ENCODE results near the gene IKZF3. TPM values are rescaled to one million over a fixed set of nuclear protein-coding genes. Genes with fewer than 3 reads are reported as not detected.

The IKZF3 gene
- total and polyA plus RNA-seq, 3 experiments from 2014 or later: 119 to 138 (median 126) TPM

DNA sequence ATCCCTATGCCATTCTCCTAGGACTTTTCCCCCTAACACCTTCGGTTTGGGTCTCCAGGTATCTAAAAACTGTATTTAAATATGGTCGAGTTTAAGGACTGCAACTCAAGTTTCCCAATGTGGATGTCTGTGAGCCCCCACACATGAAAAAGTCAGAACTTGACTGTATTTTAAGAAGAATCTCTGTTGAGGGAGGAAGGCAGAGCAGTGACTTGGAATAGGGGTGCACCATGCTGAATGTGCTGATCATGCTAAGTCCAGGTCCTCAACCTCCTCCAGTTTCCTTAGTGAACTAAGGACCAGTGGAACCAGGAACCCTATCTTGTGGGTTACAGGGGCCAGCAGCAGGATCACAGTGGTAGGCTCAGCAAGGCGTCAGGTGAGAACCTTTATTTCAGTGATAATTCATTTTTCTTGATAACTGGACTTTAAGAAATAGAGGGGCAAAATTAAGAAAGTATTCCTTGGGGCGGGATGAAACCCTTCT, 106.9 kb downstream of the IKZF3 start:
- peaks cover 67 to 79% (median 70%) of the 10 kb centered on the region in 3 donors for H3K4me1 Mint-ChIP-seq
- no peak for DNase-seq
- H3K4me3 Mint-ChIP-seq: peak overlapping the region; percentile 65 to 88 (median 75)
- Histone ChIP-seq H3K27me3 (ENCODE audit: insufficient read depth, low read length, poor library complexity, severe bottlenecking) (no peaks in the 10 kb centered on the region), H3K9me3 (ENCODE audit: low read length) (no peaks in the 10 kb centered on the region), H3K36me3 (ENCODE audit: insufficient read depth, low read length) (peaks cover 4% of the 10 kb centered on the region), H3K4me3 (ENCODE audit: low read length) (no peak overlapping the region), H3K27ac (ENCODE audit: low read depth, low read length) (no peak overlapping the region), H3K4me1 (ENCODE audit: insufficient read depth, low read length) (peaks cover 69% of the 10 kb centered on the region)
- H3K9me3 Mint-ChIP-seq: no peaks in the 10 kb centered on the region
- H3K27ac Mint-ChIP-seq: peak overlapping the region; percentile 95 to 99 (median 97)
- H3K36me3 Mint-ChIP-seq: peaks cover 0 to 28% (median 5%) of the 10 kb centered on the region in 3 donors
- ChIA-PET CTCF (interaction anchor here (0.9 to 5.4 kb wide), 4 partner anchors 20 to 62 kb away, joined by 3 to 29 read pairs (median 16); partner anchors contain the start of gene MIEN1), POLR2A (interaction anchor here (1.3 kb wide), 1 partner anchor 45 kb away, joined by 9 read pairs; no protein-coding TSS in a partner anchor)
- peaks cover 0 to 3% of the 10 kb centered on the region in 2 donors for H3K27me3 Mint-ChIP-seq

DNA sequence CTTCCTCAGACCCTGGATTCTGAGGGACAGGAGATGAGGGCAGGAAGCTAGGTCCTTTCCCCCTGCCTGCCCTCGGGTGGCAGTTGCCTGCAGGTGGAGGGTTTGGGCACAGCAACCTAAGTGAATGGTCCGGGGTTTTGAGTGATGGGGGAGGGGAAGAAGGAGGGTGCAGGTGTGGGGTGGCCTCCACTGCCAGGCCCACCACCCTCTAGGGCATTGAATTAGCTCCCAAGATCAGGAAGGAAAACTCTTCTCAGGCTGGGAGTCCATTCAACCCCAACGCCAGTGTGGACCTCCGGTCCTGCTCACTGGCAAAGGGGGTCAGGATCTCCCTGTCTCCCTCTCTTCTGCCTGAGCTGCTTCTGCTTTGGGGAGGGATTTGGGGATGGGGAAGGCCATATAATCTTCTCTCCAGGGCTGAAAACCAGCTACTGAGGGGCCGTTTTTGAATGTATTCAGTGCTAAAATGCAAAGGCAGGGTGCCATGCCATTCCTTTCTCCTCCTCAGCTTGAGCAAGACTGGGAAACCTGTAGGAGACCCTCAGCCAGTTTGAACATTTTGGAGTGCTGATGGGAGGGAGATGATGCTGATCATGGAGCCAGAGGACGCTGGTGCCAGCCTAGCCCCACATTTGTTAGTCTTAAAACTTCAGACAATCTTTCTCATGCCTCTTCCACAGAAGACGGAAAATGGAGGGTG, 107.6 kb downstream of the IKZF3 start:
- DNase-seq: no peak
- POLR2A ChIA-PET: interaction anchor here (0.9 to 2.9 kb wide), 9 partner anchors 10 to 151 kb away, joined by 3 to 21 read pairs (median 9); partner anchors contain the start of gene IKZF3
- Mint-ChIP-seq H3K27me3 (peaks cover 0 to 3% of the 10 kb centered on the region in 2 donors), H3K4me3 (peak overlapping the region; percentile 73 to 86 (median 82)), H3K9me3 (no peaks in the 10 kb centered on the region), H3K27ac (peak overlapping the region; percentile 95 to 99 (median 97)), H3K4me1 (peaks cover 67 to 77% (median 74%) of the 10 kb centered on the region in 3 donors), H3K36me3 (peaks cover 0 to 22% (median 5%) of the 10 kb centered on the region in 3 donors)
- Histone ChIP-seq H3K4me3 (ENCODE audit: low read length) (peak overlapping the region; percentile 81), H3K27me3 (ENCODE audit: insufficient read depth, low read length, poor library complexity, severe bottlenecking) (no peaks in the 10 kb centered on the region), H3K4me1 (ENCODE audit: insufficient read depth, low read length) (peaks cover 69% of the 10 kb centered on the region), H3K27ac (ENCODE audit: low read depth, low read length) (peak overlapping the region; percentile 90), H3K9me3 (ENCODE audit: low read length) (no peaks in the 10 kb centered on the region), H3K36me3 (ENCODE audit: insufficient read depth, low read length) (peaks cover 4% of the 10 kb centered on the region)
- CTCF ChIA-PET: interaction anchor here (0.9 to 5.4 kb wide), 7 partner anchors 13 to 134 kb away, joined by 3 to 53 read pairs (median 12); partner anchors contain the start of gene MIEN1

DNA sequence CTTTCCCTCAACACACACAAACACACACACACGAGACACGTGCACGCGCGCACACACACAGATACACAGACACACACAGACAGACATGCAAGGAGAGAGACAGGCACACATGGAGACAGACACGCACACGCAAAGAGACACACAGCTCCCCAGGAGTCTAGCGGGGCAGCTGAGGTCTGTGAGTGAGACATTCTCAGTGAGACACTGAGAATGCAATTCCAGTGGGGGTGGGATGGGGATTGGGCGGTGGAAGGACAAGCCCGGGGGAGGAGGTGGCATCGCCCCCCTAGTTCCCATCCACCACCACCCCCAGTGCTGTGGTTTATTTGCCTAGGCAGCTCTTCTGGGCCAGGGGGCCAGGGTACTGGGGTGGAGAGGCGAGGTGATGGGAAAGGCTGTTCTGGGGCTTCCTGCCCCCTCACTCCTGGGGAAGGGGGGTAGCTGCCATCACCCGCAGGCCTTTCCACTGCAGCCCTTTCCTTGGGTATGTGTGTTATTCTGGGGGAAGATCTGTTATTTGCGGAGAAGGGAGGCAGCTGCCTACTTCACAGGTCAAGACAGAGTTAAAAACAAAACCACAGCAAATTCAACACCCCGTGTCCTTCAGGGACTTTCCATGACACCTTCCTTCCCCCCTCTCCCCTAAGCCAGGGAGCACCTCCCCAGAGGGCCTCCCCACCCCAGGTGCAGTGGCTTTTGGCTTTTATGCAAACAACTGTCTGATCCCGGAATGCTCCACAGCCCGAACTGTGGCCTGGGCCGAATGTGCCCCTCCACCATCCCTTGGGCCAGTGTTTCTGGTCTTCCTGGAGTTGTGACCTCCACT, 108.3 kb downstream of the IKZF3 start:
- H3K27ac Mint-ChIP-seq: peak overlapping the region; percentile 95 to 99 (median 97)
- peak; percentile 54 to 84 (median 67) for DNase-seq
- peaks cover 62 to 72% (median 68%) of the 10 kb centered on the region in 3 donors for H3K4me1 Mint-ChIP-seq
- Histone ChIP-seq H3K4me3 (ENCODE audit: low read length) (peak overlapping the region; percentile 81), H3K27ac (ENCODE audit: low read depth, low read length) (peak overlapping the region; percentile 90), H3K36me3 (ENCODE audit: insufficient read depth, low read length) (peaks cover 1% of the 10 kb centered on the region), H3K27me3 (ENCODE audit: insufficient read depth, low read length, poor library complexity, severe bottlenecking) (no peaks in the 10 kb centered on the region), H3K4me1 (ENCODE audit: insufficient read depth, low read length) (peaks cover 67% of the 10 kb centered on the region), H3K9me3 (ENCODE audit: low read length) (no peaks in the 10 kb centered on the region)
- ChIA-PET POLR2A (interaction anchor here (0.6 to 2.9 kb wide), 18 partner anchors 9 to 171 kb away, joined by 3 to 21 read pairs (median 3); partner anchors contain the start of gene IKZF3), CTCF (interaction anchor here (0.9 to 5.4 kb wide), 15 partner anchors 14 to 171 kb away, joined by 3 to 53 read pairs (median 7); partner anchors contain the start of genes IKZF3, MIEN1 and ORMDL3)
- peaks cover 0 to 16% (median 2%) of the 10 kb centered on the region in 3 donors for H3K36me3 Mint-ChIP-seq
- H3K9me3 Mint-ChIP-seq: no peaks in the 10 kb centered on the region
- H3K27me3 Mint-ChIP-seq: peaks cover 0 to 4% of the 10 kb centered on the region in 2 donors
- H3K4me3 Mint-ChIP-seq: peak overlapping the region; percentile 73 to 86 (median 82)

DNA sequence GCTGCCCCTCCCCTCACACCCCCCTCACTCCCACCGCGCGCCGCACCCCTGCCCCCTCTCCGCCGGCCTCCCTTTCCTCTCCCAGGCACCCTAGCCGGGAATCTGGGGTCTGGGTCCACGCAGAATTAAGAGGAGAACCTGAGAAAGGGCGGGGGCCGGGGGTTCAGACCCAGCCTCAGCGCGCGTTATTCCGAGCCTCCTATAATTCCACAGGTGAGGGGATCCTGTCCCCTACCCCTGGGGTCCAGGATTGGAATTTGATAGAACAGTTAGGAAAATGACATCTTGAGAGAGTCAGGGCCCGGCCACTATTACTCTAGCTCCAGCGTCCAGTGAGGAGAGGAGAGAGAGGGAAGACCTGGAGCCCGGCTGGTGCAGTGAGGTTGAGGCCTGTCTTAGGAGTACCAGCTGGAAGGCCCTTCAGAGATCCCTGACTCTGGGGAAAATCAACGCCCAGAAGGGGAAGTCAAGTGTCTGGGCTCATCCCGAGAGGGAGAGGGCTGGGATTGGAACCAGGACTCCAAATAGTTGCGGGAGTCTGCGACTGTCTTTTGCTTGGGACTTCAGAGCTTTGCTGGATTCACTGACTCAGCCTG, 109.1 kb downstream of the IKZF3 start:
- peaks cover 0 to 4% of the 10 kb centered on the region in 2 donors for H3K27me3 Mint-ChIP-seq
- H3K4me3 ChIP-seq (ENCODE audit: low read length): peak overlapping the region; percentile 81
- H3K4me3 Mint-ChIP-seq: peak overlapping the region; percentile 73 to 86 (median 82)
- POLR2A ChIA-PET: interaction anchor here (0.6 to 2.9 kb wide), 16 partner anchors 15 to 225 kb away, joined by 3 to 21 read pairs (median 4); partner anchors contain the start of genes IKZF3, MIEN1 and PSMD3
- peaks cover 62 to 69% (median 66%) of the 10 kb centered on the region in 3 donors for H3K4me1 Mint-ChIP-seq
- DNase-seq: no peak
- no peaks in the 10 kb centered on the region for H3K9me3 ChIP-seq (ENCODE audit: low read length)
- H3K36me3 Mint-ChIP-seq: peaks cover 0 to 13% (median 2%) of the 10 kb centered on the region in 3 donors
- H3K27ac ChIP-seq (ENCODE audit: low read depth, low read length): peak overlapping the region; percentile 90
- peaks cover 64% of the 10 kb centered on the region for H3K4me1 ChIP-seq (ENCODE audit: insufficient read depth, low read length)
- no peaks in the 10 kb centered on the region for H3K36me3 ChIP-seq (ENCODE audit: insufficient read depth, low read length)
- CTCF ChIA-PET: interaction anchor here (0.9 to 5.4 kb wide), 17 partner anchors 15 to 225 kb away, joined by 3 to 53 read pairs (median 6); partner anchors contain the start of genes IKZF3, MIEN1, ORMDL3 and PSMD3
- no peaks in the 10 kb centered on the region for H3K9me3 Mint-ChIP-seq
- no peaks in the 10 kb centered on the region for H3K27me3 ChIP-seq (ENCODE audit: insufficient read depth, low read length, poor library complexity, severe bottlenecking)
- peak overlapping the region; percentile 95 to 99 (median 97) for H3K27ac Mint-ChIP-seq

DNA sequence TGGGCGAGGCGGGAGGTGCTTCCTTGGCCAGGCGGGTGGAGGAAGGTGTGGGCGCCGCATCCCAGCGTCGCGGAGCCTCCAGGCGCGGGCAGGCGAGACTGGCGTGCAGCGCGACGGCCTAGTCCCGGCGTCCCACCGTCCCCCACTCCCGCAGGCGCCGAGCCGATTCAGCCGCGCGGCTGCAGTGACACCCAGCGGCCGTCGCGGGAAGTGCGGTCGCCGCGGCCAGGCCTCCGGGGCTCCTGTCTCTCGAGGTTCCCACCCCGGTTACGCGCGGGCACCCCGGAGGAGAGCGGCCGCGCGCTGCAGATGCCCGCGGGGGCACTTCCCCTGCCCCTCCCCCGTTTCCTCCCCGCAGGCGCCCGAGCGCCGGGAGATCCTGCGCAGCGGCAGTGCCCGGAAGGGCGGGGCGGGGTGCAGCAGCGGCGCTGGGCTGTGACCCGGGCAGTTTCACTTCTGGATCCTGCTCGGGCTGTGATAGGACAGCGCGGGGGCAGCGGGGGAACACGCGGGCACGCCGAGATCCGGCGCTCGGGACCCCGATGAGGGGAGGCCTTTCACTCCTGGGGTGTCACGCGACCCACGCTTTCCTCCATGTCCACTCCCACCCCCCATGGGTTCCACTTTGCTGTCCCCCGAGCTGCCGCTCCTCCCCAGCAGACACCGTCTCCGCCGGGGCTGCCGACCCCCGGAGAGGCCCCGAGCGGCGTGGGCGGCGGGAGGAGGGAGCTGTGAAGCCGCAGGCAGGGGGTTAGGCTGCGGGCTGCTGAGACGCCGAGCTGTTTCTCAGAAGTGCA, 109.8 kb downstream of the IKZF3 start:
- CTCF ChIA-PET: interaction anchor here (0.9 to 5.4 kb wide), 20 partner anchors 16 to 226 kb away, joined by 3 to 53 read pairs (median 6); partner anchors contain the start of genes IKZF3, MIEN1, ORMDL3 and PSMD3
- Mint-ChIP-seq H3K9me3 (no peaks in the 10 kb centered on the region), H3K4me1 (peaks cover 57 to 62% (median 60%) of the 10 kb centered on the region in 3 donors), H3K27ac (peak overlapping the region; percentile 95 to 99 (median 97)), H3K27me3 (peaks cover 0 to 4% of the 10 kb centered on the region in 2 donors), H3K36me3 (peaks cover 0 to 7% (median 0%) of the 10 kb centered on the region in 3 donors), H3K4me3 (peak overlapping the region; percentile 75 to 92 (median 82))
- no peaks in the 10 kb centered on the region for H3K27me3 ChIP-seq (ENCODE audit: insufficient read depth, low read length, poor library complexity, severe bottlenecking)
- peaks cover 58% of the 10 kb centered on the region for H3K4me1 ChIP-seq (ENCODE audit: insufficient read depth, low read length)
- no peaks in the 10 kb centered on the region for H3K36me3 ChIP-seq (ENCODE audit: insufficient read depth, low read length)
- no peaks in the 10 kb centered on the region for H3K9me3 ChIP-seq (ENCODE audit: low read length)
- peak; percentile 94 to 99 (median 98) for DNase-seq
- peak overlapping the region; percentile 90 for H3K27ac ChIP-seq (ENCODE audit: low read depth, low read length)
- POLR2A ChIA-PET: interaction anchor here (0.7 to 2.9 kb wide), 10 partner anchors 15 to 226 kb away, joined by 3 to 21 read pairs (median 5); partner anchors contain the start of genes IKZF3, MIEN1 and PSMD3
- H3K4me3 ChIP-seq (ENCODE audit: low read length): peak overlapping the region; percentile 81

DNA sequence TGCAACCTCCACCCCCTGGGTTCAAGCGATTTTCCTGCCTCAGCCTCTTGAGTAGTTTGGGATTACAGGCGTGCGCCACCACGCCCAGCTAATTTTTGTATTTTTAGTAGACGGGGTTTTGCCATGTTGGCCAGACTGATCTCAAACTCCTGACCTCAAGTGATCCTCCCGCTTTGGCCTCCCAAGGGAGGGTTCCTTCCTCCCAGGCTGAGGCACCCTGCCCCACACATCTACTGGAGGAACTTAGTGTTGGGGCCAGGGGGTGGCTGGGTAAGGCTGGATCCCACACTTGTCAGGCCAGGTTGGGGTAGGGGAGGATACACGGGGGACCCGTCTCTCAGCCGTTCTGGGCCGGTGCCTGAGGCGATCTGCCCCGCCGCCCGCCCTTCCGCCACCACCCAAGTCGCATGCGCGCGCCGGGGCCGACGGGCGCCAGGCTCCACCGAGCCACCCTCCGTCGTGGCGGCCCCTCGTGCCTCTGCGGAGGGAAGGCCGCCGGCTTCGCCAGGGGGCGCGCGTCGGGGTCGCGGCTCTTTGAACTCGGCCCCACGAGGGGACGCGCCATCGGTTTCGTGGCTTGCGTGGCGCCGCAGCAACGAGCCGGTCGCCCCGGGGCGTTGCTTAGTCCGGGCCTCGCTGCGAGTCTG, 110.5 kb downstream of the IKZF3 start:
- H3K36me3 Mint-ChIP-seq: peaks cover 0 to 2% (median 0%) of the 10 kb centered on the region in 3 donors
- H3K4me3 Mint-ChIP-seq: peak overlapping the region; percentile 76 to 92 (median 79)
- peak in 2 of 5 donors; percentile 65 to 71 for DNase-seq
- H3K9me3 Mint-ChIP-seq: no peaks in the 10 kb centered on the region
- Histone ChIP-seq H3K36me3 (ENCODE audit: insufficient read depth, low read length) (no peaks in the 10 kb centered on the region), H3K4me1 (ENCODE audit: insufficient read depth, low read length) (peaks cover 51% of the 10 kb centered on the region), H3K27me3 (ENCODE audit: insufficient read depth, low read length, poor library complexity, severe bottlenecking) (no peaks in the 10 kb centered on the region), H3K9me3 (ENCODE audit: low read length) (no peaks in the 10 kb centered on the region), H3K4me3 (ENCODE audit: low read length) (peak overlapping the region; percentile 66), H3K27ac (ENCODE audit: low read depth, low read length) (peak overlapping the region; percentile 90)
- H3K27me3 Mint-ChIP-seq: peaks cover 0 to 4% of the 10 kb centered on the region in 2 donors
- CTCF ChIA-PET: interaction anchor here (0.9 to 5.4 kb wide), 17 partner anchors 10 to 553 kb away, joined by 3 to 53 read pairs (median 6); partner anchors contain the start of genes IKZF3, MIEN1, ORMDL3 and PNMT
- peak overlapping the region; percentile 89 to 97 (median 95) for H3K27ac Mint-ChIP-seq
- H3K4me1 Mint-ChIP-seq: peaks cover 50 to 55% (median 53%) of the 10 kb centered on the region in 3 donors
- POLR2A ChIA-PET: interaction anchor here (1.1 to 2.9 kb wide), 4 partner anchors 24 to 227 kb away, joined by 3 to 14 read pairs (median 8); partner anchors contain the start of genes MIEN1 and PSMD3
